ENCODE data around the gene PRIM2.
"Not testable (repeated sequence)": the region's sequence is repeated elsewhere in the genome, so short reads cannot be mapped to it uniquely, and the experiment has no call there.

Gene PRIM2

GRCh38 chr6:57489887-57490286 lies 172.5 kb downstream of the PRIM2 start:
- H3K9me3 ChIP-seq (ENCODE audit: control insufficient read depth, insufficient read depth, low read length); H3K9ac ChIP-seq (ENCODE audit: low read depth, low read length); H3K27me3 ChIP-seq (ENCODE audit: control insufficient read depth, insufficient read depth, low read length): not testable (repeated sequence)

DNA sequence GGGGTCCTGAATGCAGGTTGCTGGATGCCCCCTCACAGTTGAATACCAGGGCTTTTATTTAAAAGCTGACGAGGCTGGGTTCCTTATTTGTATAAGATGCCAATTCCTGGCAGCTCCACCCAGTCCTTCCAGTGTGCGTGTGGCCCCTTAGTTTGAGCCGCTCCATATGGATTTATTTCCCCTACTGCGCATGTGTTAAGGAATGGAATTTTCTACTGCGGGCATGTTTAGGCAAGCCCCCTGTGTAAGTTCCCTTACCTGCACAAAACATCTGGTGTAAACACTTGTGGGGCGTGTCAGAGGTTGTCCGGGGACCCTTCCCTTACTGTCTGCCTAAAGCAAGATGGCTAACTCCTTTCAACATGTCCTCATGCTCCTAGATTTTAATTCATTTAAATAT lies 174.4 kb downstream of the PRIM2 start:
- H3K9me3 ChIP-seq (ENCODE audit: control insufficient read depth, insufficient read depth, low read length); H3K4me3 ChIP-seq (ENCODE audit: low read depth, low read length); H3K36me3 ChIP-seq (ENCODE audit: control insufficient read depth, insufficient read depth, low read length); H3K4me1 ChIP-seq (ENCODE audit: control insufficient read depth, insufficient read depth, low read length); H3K9ac ChIP-seq (ENCODE audit: low read depth, low read length); H3K27me3 ChIP-seq (ENCODE audit: control insufficient read depth, insufficient read depth, low read length): not testable (repeated sequence)

More at GRCh38 chr6:57489887-57490286, 172.5 kb downstream of the PRIM2 start:
- not testable (repeated sequence) for H3K36me3 ChIP-seq (ENCODE audit: control insufficient read depth, insufficient read depth, low read length); H3K4me1 ChIP-seq (ENCODE audit: control insufficient read depth, insufficient read depth, low read length); H3K4me3 ChIP-seq (ENCODE audit: low read depth, low read length)

GRCh38 chr6:57496251-57496650 lies 178.8 kb downstream of the PRIM2 start:
- not testable (repeated sequence) for H3K9ac ChIP-seq (ENCODE audit: low read depth, low read length); H3K4me1 ChIP-seq (ENCODE audit: control insufficient read depth, insufficient read depth, low read length); H3K36me3 ChIP-seq (ENCODE audit: control insufficient read depth, insufficient read depth, low read length); H3K27me3 ChIP-seq (ENCODE audit: control insufficient read depth, insufficient read depth, low read length); H3K9me3 ChIP-seq (ENCODE audit: control insufficient read depth, insufficient read depth, low read length); H3K4me3 ChIP-seq (ENCODE audit: low read depth, low read length)

- not testable (repeated sequence) for H3K4me3 ChIP-seq (ENCODE audit: low read depth, low read length); H3K4me1 ChIP-seq (ENCODE audit: control insufficient read depth, insufficient read depth, low read length); H3K9me3 ChIP-seq (ENCODE audit: control insufficient read depth, insufficient read depth, low read length); H3K9ac ChIP-seq (ENCODE audit: low read depth, low read length); H3K36me3 ChIP-seq (ENCODE audit: control insufficient read depth, insufficient read depth, low read length); H3K27me3 ChIP-seq (ENCODE audit: control insufficient read depth, insufficient read depth, low read length)
These were observed 183.1 kb downstream of the PRIM2 start for GRCh38 chr6:57500368-57501021.

DNA sequence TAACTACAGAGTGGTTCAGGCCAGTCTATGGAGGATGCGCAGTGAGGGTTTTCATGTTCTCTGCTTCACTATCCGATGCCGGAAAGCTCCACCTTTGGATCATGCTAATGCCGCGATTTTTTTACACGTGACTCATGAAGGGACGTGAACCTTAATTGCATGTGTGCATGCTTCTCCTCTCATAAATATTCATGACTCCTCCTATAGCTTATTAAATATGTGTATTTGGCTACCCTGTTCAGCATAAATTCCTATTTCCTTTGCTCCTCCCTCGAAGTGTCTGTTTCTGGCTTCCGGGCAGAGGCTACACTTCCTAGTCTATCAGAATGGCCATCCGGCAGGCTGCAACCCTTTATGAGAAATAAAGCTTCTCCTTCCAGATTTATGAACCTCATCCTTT lies 185.0 kb downstream of the PRIM2 start:
- not testable (repeated sequence) for H3K4me1 ChIP-seq (ENCODE audit: control insufficient read depth, insufficient read depth, low read length); H3K9me3 ChIP-seq (ENCODE audit: control insufficient read depth, insufficient read depth, low read length); H3K36me3 ChIP-seq (ENCODE audit: control insufficient read depth, insufficient read depth, low read length); H3K4me3 ChIP-seq (ENCODE audit: low read depth, low read length); H3K9ac ChIP-seq (ENCODE audit: low read depth, low read length); H3K27me3 ChIP-seq (ENCODE audit: control insufficient read depth, insufficient read depth, low read length)

DNA sequence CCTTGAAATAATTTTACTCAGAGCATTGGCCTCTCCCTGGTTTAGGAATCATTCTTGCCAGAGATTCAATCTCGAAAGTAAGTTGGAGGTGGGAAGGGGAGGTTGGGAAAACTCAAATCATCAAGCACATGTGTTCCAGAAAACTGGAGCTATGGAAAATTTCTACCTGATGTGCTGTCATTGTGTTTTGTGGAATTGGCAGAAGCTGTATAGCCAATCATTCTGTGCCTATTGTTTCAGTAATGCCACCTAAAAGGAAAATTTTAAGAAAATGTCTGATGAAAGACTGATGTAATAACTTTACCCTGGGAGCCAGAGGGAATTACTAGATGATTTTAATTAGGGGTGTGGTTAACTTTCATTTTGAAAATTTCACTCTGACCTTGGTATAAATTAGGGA lies 187.8 kb downstream of the PRIM2 start:
- not testable (repeated sequence) for H3K9me3 ChIP-seq (ENCODE audit: control insufficient read depth, insufficient read depth, low read length); H3K4me1 ChIP-seq (ENCODE audit: control insufficient read depth, insufficient read depth, low read length); H3K9ac ChIP-seq (ENCODE audit: low read depth, low read length); H3K36me3 ChIP-seq (ENCODE audit: control insufficient read depth, insufficient read depth, low read length); H3K4me3 ChIP-seq (ENCODE audit: low read depth, low read length); H3K27me3 ChIP-seq (ENCODE audit: control insufficient read depth, insufficient read depth, low read length)

DNA sequence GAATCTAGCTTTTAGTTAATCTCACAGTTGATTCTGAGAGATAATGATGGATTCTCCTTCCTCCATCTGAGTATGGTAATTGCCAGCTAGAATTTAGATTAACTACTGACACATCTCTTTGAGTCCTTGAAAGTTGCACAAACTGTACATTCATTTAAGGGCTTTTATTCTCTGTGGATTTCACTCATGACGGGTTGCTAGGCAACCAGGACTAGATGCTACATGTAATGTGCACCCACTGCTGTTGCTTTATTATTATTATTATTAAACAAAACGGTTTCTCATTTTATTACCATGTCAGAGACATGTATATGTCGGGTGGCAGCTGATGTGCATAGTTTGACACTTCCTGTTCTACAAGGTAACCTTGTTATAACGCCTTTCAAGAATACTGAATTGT lies 193.0 kb downstream of the PRIM2 start:
- not testable (repeated sequence) for H3K9ac ChIP-seq (ENCODE audit: low read depth, low read length); H3K36me3 ChIP-seq (ENCODE audit: control insufficient read depth, insufficient read depth, low read length); H3K4me3 ChIP-seq (ENCODE audit: low read depth, low read length); H3K9me3 ChIP-seq (ENCODE audit: control insufficient read depth, insufficient read depth, low read length); H3K4me1 ChIP-seq (ENCODE audit: control insufficient read depth, insufficient read depth, low read length); H3K27me3 ChIP-seq (ENCODE audit: control insufficient read depth, insufficient read depth, low read length)

GRCh38 chr6:57515171-57515570 lies 197.7 kb downstream of the PRIM2 start:
- H3K4me1 ChIP-seq (ENCODE audit: control insufficient read depth, insufficient read depth, low read length); H3K9ac ChIP-seq (ENCODE audit: low read depth, low read length); H3K4me3 ChIP-seq (ENCODE audit: low read depth, low read length); H3K9me3 ChIP-seq (ENCODE audit: control insufficient read depth, insufficient read depth, low read length); H3K27me3 ChIP-seq (ENCODE audit: control insufficient read depth, insufficient read depth, low read length); H3K36me3 ChIP-seq (ENCODE audit: control insufficient read depth, insufficient read depth, low read length): not testable (repeated sequence)

- not testable (repeated sequence) for H3K36me3 ChIP-seq (ENCODE audit: control insufficient read depth, insufficient read depth, low read length); H3K4me1 ChIP-seq (ENCODE audit: control insufficient read depth, insufficient read depth, low read length); H3K9ac ChIP-seq (ENCODE audit: low read depth, low read length); H3K4me3 ChIP-seq (ENCODE audit: low read depth, low read length); H3K9me3 ChIP-seq (ENCODE audit: control insufficient read depth, insufficient read depth, low read length); H3K27me3 ChIP-seq (ENCODE audit: control insufficient read depth, insufficient read depth, low read length)
These were observed 198.4 kb downstream of the PRIM2 start for GRCh38 chr6:57515845-57516244.

GRCh38 chr6:57516776-57517175 lies 199.3 kb downstream of the PRIM2 start:
- not testable (repeated sequence) for H3K9ac ChIP-seq (ENCODE audit: low read depth, low read length); H3K27me3 ChIP-seq (ENCODE audit: control insufficient read depth, insufficient read depth, low read length); H3K4me1 ChIP-seq (ENCODE audit: control insufficient read depth, insufficient read depth, low read length); H3K9me3 ChIP-seq (ENCODE audit: control insufficient read depth, insufficient read depth, low read length); H3K4me3 ChIP-seq (ENCODE audit: low read depth, low read length); H3K36me3 ChIP-seq (ENCODE audit: control insufficient read depth, insufficient read depth, low read length)

GRCh38 chr6:57519198-57519597 lies 201.8 kb downstream of the PRIM2 start:
- H3K4me1 ChIP-seq (ENCODE audit: control insufficient read depth, insufficient read depth, low read length); H3K27me3 ChIP-seq (ENCODE audit: control insufficient read depth, insufficient read depth, low read length); H3K36me3 ChIP-seq (ENCODE audit: control insufficient read depth, insufficient read depth, low read length); H3K4me3 ChIP-seq (ENCODE audit: low read depth, low read length); H3K9me3 ChIP-seq (ENCODE audit: control insufficient read depth, insufficient read depth, low read length); H3K9ac ChIP-seq (ENCODE audit: low read depth, low read length): not testable (repeated sequence)

- not testable (repeated sequence) for H3K9me3 ChIP-seq (ENCODE audit: control insufficient read depth, insufficient read depth, low read length); H3K4me1 ChIP-seq (ENCODE audit: control insufficient read depth, insufficient read depth, low read length); H3K4me3 ChIP-seq (ENCODE audit: low read depth, low read length)
These were observed 203.7 kb downstream of the PRIM2 start for GRCh38 chr6:57521085-57521484.

DNA sequence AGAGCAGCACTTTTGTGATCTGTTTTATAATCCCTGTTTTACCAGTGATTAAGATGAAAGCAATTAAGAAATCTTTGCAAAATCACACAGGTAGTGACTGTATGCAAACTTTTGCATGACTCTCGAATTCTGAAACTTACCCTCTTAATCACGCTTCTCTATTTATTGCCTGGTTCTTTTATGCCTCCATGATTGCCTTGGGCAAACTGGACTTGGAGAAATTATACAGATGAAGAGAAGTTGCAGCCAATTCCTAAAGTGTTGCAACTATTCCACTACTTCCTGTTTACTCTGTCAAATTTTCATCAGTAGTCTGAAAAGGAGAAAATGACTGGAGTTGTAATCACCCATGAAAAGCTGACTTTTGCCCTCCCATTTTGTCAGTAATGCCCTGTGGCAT lies 205.8 kb downstream of the PRIM2 start:
- H3K4me3 ChIP-seq (ENCODE audit: low read depth, low read length); H3K36me3 ChIP-seq (ENCODE audit: control insufficient read depth, insufficient read depth, low read length); H3K9me3 ChIP-seq (ENCODE audit: control insufficient read depth, insufficient read depth, low read length); H3K27me3 ChIP-seq (ENCODE audit: control insufficient read depth, insufficient read depth, low read length); H3K4me1 ChIP-seq (ENCODE audit: control insufficient read depth, insufficient read depth, low read length); H3K9ac ChIP-seq (ENCODE audit: low read depth, low read length): not testable (repeated sequence)

More at GRCh38 chr6:57521085-57521484, 203.7 kb downstream of the PRIM2 start:
- not testable (repeated sequence) for H3K27me3 ChIP-seq (ENCODE audit: control insufficient read depth, insufficient read depth, low read length); H3K9ac ChIP-seq (ENCODE audit: low read depth, low read length); H3K36me3 ChIP-seq (ENCODE audit: control insufficient read depth, insufficient read depth, low read length)

All from iPS-15b (cell line).